Measurements from ENCODE around the gene HSDL1. TPM values are rescaled to one million over a fixed set of nuclear protein-coding genes. Genes with fewer than 3 reads are reported as not detected.

Gene HSDL1
- total RNA-seq, 1 donor from 2014 or later: 15.3 TPM

GRCh38 chr16:84150926-84151325 is 5.9 kb upstream of the HSDL1 start:
- Mint-ChIP-seq H3K36me3 (ENCODE audit: low read depth) (no peaks in the 10 kb centered on the region), H3K27ac (no peak overlapping the region), H3K9me3 (no peaks in the 10 kb centered on the region), H3K27me3 (peaks cover 17% of the 10 kb centered on the region), H3K4me3 (no peak overlapping the region), H3K4me1 (no peaks in the 10 kb centered on the region)
- DNase-seq (no peak), ATAC-seq (ENCODE audit: low read depth) (no peak)
- CTCF ChIA-PET: no interaction called here
- intact Hi-C loops (cut with micrococcal nuclease): no loop called here
- POLR2A ChIA-PET: no interaction called here
- TF ChIP-seq, protein P1, sequence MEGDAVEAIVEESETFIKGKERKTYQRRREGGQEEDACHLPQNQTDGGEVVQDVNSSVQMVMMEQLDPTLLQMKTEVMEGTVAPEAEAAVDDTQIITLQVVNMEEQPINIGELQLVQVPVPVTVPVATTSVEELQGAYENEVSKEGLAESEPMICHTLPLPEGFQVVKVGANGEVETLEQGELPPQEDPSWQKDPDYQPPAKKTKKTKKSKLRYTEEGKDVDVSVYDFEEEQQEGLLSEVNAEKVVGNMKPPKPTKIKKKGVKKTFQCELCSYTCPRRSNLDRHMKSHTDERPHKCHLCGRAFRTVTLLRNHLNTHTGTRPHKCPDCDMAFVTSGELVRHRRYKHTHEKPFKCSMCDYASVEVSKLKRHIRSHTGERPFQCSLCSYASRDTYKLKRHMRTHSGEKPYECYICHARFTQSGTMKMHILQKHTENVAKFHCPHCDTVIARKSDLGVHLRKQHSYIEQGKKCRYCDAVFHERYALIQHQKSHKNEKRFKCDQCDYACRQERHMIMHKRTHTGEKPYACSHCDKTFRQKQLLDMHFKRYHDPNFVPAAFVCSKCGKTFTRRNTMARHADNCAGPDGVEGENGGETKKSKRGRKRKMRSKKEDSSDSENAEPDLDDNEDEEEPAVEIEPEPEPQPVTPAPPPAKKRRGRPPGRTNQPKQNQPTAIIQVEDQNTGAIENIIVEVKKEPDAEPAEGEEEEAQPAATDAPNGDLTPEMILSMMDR (IDR thresholded peaks at IDR 0.05): no peak

- Mint-ChIP-seq H3K4me1 (peaks cover 12% of the 10 kb centered on the region), H3K4me3 (peak overlapping the region; percentile 93), H3K9me3 (no peaks in the 10 kb centered on the region), H3K27me3 (no peaks in the 10 kb centered on the region), H3K36me3 (ENCODE audit: low read depth) (peaks cover 4% of the 10 kb centered on the region), H3K27ac (peak overlapping the region; percentile 77)
- ChIA-PET CTCF (interaction anchor here (1.2 kb wide), 1 partner anchor 28 kb away, joined by 7 read pairs; the partner anchor contains the start of gene MBTPS1), POLR2A (interaction anchor here (1.0 to 3.1 kb wide), 7 partner anchors 12 to 362 kb away, joined by 3 to 47 read pairs (median 4); partner anchors contain the start of genes MBTPS1 and TAF1C)
- peak; percentile 35 for DNase-seq
- TF ChIP-seq, protein P1 (IDR thresholded peaks at IDR 0.05): no peak
- intact Hi-C loops (cut with micrococcal nuclease): loop anchor here (1.0 to 2.0 kb wide), 3 partner anchors 16 to 56 kb away; no protein-coding TSS in a partner anchor
- ATAC-seq (ENCODE audit: low read depth): peak; percentile 26
Observed at GRCh38 chr16:84144209-84144858, 643 bp downstream of the HSDL1 start.

GRCh38 chr16:84143784-84144199 is 1.2 kb downstream of the HSDL1 start:
- intact Hi-C loops (cut with micrococcal nuclease): loop anchor here (1.0 to 2.0 kb wide), 3 partner anchors 15 to 55 kb away; no protein-coding TSS in a partner anchor
- ChIA-PET POLR2A (interaction anchor here (0.7 to 3.1 kb wide), 2 partner anchors 26 to 872 kb away, joined by 3 to 47 read pairs; partner anchors contain the start of gene MBTPS1), CTCF (no interaction called here)
- DNase-seq: no peak
- Mint-ChIP-seq H3K36me3 (ENCODE audit: low read depth) (peaks cover 6% of the 10 kb centered on the region), H3K9me3 (no peaks in the 10 kb centered on the region), H3K4me1 (peaks cover 12% of the 10 kb centered on the region), H3K27ac (no peak overlapping the region), H3K4me3 (peak overlapping the region; percentile 93), H3K27me3 (no peaks in the 10 kb centered on the region)
- TF ChIP-seq, protein P1 (IDR thresholded peaks at IDR 0.05): no peak
- ATAC-seq (ENCODE audit: low read depth): no peak

DNA sequence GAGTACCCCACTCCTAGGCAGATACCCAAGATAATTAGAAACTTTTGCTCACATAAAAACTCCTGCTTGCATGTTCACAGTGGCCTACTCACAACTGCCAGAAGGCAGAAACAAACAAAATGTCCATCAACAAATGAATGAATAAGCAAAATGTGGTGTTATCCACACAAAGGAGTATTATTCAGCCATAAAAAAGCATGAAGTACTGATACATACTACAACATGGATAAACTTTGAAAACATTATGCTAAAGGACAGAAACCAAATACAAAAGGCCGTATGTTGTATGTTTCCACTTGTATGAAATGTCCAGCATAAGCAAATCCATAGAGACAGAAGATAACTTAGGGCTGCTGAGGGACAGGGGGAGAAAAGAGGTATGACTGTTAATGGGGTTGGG is 1.9 kb downstream of the HSDL1 start:
- Mint-ChIP-seq H3K9me3 (no peaks in the 10 kb centered on the region), H3K27me3 (no peaks in the 10 kb centered on the region), H3K4me1 (peaks cover 12% of the 10 kb centered on the region), H3K27ac (no peak overlapping the region), H3K36me3 (ENCODE audit: low read depth) (peaks cover 6% of the 10 kb centered on the region), H3K4me3 (peak overlapping the region; percentile 16)
- intact Hi-C loops (cut with micrococcal nuclease): no loop called here
- ChIA-PET CTCF (interaction anchor here (1.6 kb wide), 1 partner anchor 26 kb away, joined by 6 read pairs; the partner anchor contains the start of gene MBTPS1), POLR2A (interaction anchor here (0.7 to 3.1 kb wide), 2 partner anchors 25 to 873 kb away, joined by 3 to 47 read pairs; partner anchors contain the start of gene MBTPS1)
- DNase-seq (no peak), ATAC-seq (ENCODE audit: low read depth) (no peak)
- TF ChIP-seq, protein P1 (IDR thresholded peaks at IDR 0.05): no peak

- TF ChIP-seq, protein P1 (IDR thresholded peaks at IDR 0.05): no peak
- POLR2A ChIA-PET: interaction anchor here (0.6 to 0.7 kb wide), 3 partner anchors 9 to 459 kb away, joined by 3 to 9 read pairs (median 5); no protein-coding TSS in a partner anchor
- Mint-ChIP-seq H3K27me3 (no peaks in the 10 kb centered on the region), H3K9me3 (no peaks in the 10 kb centered on the region), H3K36me3 (ENCODE audit: low read depth) (peaks cover 6% of the 10 kb centered on the region), H3K4me3 (no peak overlapping the region), H3K27ac (no peak overlapping the region), H3K4me1 (peaks cover 14% of the 10 kb centered on the region)
- peak; percentile 15 for ATAC-seq (ENCODE audit: low read depth)
- intact Hi-C loops (cut with micrococcal nuclease): no loop called here
- no peak for DNase-seq
- CTCF ChIA-PET: interaction anchor here (0.9 to 1.2 kb wide), 2 partner anchors 46 to 52 kb away, joined by 3 to 4 read pairs; partner anchors contain the start of gene TAF1C
Observed at GRCh38 chr16:84141143-84141670, 3.8 kb downstream of the HSDL1 start.

Data from activated B cell treated with CpG ODN at 0.5 μM for 24 hours (primary cell).